GM21723 (cell line): ENCODE measurements around the gene SETD1B.
A peak's percentile ranks its signal among the peaks of the same experiment; 100 is the strongest.

Experiments used
- ATAC-seq: cut with Tn5 transposase; IDR thresholded peaks from one replicate; pipeline ENCODE4 v1.9.1; 2021; ENCODE audit warnings: mild to moderate bottlenecking, moderate library complexity; ENCODE audit not compliant: unreplicated experiment

Gene SETD1B

DNA sequence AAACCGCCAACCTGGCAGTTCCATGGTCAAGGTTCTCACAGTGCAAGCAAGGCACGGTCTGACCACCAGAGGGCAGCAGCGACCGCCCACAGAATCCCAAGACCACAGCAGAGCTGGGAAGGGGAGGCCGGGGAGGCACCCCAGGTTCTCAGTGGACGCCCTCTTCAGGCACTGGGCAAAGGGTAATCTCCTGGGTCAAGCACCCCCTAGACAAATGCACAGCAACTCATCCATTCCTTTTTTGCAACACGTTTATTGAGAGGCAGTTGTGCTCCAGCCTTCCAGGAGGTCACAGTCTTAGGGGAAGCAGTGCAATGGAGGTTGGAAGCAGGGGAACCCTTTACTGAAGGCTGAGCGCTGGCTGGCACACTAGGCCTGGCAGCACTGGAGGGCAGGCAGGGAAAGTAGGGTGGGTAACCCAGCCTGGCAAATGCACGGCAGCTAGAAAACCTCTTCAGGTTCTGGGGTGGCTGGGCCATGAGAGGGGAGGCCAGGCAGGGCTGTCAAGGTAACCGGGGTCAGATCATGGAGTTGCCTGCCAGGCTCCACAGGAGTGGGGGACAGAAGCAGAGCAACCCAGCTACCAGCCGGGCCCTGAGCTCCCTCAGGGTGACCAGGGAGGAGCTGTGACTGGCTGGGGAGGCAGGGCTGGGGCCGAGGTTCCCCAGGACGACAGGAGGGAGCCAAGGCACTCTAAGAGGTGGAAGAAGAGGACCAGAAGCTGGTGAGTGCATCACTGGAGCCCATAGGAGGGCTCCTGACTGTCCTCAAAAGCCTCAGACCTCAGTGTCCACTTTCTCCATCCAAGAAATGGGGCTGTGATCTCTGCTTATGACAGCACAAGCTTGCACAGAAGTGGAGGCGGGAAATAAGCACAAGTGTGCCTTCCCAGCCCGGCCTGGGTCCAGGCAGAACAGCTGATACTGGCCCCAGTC is 8.5 kb upstream of the SETD1B start:
- ATAC-seq, result peak; percentile 16

GRCh38 chr12:121796855-121797751 is 6.7 kb upstream of the SETD1B start:
- ATAC-seq, result no peak

DNA sequence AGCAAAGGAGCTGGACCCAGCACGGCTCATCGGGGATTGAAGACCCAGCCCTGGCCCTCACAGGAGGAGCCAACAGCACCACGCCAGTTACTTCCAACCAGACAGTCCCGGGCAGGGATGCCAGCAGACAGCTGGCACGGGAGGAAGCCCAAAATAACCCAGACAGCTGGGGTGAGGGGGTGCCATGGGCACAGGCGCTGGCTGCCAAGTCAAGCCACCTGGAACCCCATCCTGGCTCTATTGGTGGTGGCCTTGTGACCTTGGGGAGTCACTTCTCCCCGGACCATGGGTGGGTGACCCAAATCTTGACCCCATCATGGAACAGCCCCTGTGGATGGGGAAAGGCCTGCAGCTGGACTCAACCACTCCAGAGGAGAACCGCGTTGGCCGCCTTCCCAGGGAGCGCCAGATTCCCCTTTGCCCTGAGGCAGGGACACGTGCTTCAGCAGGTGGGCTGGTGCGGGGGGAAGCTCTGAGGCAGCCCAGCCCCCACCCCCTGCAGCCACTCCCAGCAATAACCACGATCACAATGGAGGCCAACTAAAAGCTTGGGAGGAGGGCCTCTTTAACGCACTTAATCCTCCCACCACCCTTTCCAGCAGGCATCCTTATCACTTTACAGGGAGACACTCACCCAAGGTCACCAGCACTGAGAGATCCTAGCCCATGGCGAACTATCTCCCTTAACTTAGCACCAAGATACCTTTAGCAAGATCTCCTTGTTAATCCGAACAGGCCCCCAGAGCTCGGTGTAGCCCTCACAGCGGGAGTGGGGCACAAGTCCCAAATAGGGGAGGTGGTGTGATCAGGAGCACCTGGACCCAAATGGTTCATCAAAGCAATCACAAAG is 5.6 kb upstream of the SETD1B start:
- no peak for ATAC-seq

DNA sequence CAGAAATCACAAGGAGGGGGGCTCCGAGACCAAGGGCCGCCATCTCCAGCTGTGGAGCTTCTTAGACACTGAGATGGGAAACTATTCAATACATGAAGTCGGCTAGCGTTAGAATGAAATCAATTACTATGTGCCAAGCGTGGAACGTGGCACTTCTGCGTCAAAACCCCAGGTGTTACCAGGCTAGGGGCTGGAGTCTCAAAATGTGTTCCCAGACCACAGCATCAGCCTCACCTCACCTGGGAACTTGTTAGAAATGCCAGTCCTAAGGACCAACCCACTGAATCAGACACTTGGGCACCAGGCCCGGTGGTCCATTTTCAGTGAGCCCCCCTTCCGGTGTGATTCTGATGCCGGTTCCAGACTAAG is 5.0 kb upstream of the SETD1B start:
- ATAC-seq, result no peak

DNA sequence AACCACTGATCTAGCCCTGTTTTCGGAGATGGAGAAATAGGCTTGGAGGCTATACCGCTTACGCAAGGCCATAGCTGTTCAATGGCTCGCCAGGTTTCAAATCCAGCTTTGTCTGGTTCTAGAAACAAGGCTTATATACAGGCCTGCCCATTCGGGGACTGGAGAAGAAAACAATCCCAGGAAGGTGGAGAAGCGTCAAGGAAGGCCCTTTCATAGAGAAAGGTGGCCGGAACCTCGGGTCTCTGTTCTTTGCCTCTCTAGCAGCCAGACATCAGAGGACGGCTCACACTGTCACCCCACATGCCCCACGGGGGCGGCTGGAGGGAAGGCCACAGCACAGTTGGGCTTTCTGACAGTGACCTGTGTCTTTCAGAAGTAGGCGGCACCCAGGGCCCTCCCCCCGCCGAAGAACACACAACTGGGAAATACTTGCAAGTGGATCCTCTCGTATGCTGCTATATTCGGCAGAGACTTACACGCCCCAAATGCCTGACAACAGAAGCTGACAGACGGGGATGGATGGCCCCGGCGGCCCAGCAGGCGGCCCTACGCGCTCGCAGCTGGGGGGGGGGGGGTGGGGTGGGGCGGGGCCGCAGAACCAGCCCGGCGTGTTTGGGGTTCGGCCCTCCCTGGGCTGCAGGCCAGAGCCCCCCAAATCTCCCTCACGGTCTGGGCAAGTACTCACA is 4.5 kb upstream of the SETD1B start:
- peak; percentile 3 for ATAC-seq

DNA sequence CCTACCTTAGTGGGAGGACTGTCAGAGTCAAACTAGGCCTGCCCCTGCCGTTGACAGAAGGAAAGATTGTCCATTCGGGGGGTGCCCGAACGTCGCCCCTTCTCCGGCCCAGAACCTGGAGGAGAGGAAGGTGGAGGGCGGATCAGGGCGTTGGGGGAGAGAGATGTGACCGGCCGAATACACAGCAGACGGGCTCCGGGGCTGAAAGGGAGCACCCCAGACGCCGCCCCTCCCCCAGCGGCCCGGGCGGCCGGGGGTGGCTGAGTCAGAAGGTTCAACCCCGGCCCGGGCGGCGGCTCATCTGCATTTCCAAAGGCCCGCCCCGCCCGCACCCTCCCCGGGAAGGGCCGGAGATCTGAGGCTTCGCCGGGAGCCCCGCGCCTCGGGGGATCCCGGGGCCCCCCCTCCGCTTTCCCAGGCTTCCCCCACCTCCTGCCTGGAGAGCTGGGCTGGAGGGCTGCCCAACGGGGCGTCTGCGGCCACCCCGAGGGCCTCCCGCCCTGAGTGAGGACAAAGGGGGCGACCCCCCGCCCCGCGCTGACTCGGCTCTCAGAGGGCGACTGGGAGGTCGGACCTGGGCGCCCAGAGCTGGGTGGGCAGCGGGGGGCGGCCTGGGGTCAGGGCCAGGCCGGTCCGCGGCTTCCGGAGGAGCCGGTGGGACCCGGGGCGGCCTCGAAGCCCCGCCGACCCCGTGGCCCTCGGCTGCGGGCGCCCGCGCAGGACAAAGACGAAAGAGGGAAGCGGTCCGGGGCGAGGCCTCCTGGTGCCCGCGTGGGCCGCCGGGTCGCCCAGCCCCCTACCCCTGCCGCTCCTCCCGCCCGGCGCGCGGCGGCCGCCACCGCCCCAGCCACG is 3.7 kb upstream of the SETD1B start:
- ATAC-seq, result peak; percentile 36

DNA sequence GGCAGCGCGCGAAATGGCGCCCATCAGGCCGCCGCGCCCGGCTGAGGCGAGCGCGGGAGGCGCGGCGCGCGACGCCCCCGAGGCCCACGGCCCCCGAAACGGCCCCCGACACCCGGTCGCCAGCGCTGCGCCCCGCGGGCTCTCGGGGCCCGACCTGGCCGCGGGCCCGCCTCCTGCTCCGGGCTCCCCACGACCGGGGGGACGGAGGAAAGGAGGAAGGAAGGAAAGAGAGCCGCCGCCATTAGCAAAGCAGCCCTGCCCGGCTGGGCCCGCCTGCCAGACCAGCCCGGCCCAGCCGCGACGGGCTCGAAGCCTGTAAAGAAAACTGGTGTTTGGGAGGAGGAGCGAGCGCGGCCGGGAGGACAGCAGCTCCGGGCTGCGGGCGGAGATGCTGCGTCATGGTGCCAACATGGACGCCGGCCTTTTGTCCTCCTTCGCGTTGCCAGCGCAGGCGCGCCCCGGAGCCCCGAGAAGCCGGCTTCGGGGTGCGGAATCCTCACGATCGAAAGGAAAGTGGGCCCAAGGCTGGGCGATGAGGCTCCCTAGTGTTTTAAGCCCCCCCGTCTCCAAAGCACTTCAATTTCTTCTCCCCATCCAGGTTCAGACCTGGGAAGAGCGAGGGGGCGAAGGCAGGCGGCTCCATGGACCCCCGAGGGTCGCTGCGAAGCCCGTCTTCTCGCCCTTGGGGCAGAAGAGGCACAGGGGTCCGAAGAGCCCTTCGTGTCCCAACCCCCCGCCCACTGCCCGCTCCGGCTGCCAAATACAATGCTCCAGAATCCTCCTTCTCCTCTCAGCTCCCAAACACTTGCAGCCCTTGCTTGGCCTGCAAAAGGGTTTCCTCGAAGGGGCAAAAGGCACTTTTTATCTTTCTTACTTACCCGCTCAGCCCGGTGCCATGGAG is 2.9 kb upstream of the SETD1B start:
- peak; percentile 2 for ATAC-seq

GRCh38 chr12:121801595-121802484 is 2.0 kb upstream of the SETD1B start:
- no peak for ATAC-seq

- no peak for ATAC-seq
These were observed 1.3 kb upstream of the SETD1B start for GRCh38 chr12:121802485-121802842.

GRCh38 chr12:121802843-121803698 is 738 bp upstream of the SETD1B start:
- peak; percentile 35 for ATAC-seq

GRCh38 chr12:121804417-121805111 is 755 bp downstream of the SETD1B start:
- ATAC-seq, result no peak

DNA sequence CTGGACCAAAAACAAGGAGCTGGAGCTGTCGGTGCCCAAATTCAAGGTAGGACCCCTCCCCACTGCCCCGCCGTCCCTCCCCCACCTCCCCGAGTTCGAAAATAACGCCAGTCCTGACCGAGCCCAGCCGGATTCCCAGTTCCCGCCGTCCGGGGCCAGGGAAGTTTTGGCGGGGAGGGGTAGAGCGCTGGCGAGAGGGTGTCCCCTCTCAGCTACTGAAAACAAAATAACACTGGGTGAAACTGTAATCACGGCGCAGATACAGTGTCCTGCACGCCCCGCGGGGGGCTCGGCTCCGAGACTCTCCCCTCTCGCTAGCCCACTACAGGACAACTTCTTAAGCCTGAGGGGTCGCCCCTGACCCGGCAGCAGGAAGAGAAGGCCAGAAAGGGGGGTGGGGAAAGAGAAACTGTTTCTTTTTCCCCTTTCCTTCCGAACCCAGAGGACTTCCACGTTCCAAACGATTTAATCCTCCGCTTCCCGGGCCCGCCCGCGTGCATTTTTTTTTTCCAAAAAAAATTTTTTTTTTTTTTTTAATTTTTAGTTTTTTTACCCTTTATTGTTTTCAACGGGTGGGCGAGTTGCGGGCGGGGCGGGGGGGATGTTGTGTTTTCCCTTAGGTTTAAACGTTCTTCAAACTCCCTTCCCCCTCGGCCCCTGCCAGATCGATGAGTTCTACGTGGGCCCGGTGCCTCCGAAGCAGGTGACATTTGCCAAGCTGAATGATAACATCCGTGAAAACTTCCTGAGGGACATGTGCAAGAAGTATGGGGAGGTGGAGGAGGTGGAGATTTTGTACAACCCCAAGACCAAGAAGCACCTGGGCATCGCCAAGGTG is 1.6 kb downstream of the SETD1B start:
- no peak for ATAC-seq

DNA sequence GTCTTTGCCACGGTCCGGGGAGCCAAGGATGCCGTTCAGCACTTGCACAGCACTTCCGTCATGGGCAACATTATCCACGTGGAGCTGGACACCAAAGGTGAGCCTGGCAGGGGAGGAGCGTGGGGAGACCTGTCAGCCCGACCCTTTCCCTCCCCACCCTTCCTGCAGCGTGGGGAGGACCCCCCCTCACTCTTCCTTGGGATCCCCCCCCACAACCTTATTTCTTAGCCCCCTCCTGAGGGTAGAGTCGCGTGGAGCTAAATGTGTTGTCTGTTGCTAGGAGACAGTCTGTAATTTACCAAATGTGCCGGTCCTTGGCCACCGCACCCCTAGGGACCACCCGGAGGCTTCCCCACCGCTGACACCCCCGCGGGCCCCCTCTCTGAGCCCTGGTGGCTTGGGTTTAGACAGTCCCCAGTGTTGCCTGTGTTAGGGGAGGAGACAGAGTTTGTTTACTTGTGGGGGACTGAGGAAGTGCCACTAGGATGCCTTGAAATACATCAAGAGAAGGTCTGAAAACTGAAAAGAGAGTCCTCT is 2.3 kb downstream of the SETD1B start:
- no peak for ATAC-seq

DNA sequence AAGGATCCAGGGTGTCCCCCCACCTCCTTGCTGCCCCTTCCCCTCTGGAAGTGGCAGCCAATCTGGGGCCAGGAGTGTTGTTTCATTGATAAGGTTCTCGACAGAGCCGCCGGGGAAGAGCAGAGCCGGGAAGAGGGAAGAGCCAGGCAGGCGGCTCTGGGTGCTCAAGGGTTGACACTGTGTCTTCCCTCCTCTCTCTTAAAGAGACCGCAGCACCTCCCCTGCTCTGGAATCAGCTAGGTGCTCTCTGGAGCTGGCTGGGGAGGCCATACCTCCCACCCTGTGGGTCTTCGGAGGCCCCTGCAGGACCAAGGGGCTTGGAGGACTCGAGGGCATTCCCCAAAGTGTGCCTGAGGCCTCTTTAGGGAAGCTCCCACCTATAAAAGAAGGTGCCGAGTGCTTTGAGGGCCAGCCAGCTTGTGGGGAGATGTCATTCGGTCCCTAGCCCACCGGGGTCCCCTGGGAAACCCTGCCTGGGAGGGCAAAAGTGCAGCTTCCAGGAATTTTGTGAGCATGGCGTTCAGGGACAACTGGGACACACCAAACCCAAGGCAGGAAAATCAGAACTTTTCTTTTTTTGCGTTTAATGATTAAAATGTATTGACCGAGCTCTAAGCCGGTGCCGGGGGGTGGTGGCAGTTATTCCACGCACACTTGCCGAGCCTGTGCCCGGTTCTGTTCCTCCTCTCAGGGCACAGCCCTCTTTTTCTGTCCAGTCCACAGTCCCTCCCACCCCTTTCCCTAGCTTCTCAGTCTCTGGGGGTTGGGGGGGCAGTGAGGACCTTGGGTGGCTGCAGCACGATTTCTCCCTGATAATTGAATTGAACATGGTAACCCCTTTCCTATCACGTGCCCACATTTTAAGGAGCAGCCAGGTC is 3.0 kb downstream of the SETD1B start:
- ATAC-seq, result no peak
